Uterus (tissue), 4 donors: ENCODE data around the gene NUP42. TPM values are rescaled to one million over a fixed set of nuclear protein-coding genes. Genes with fewer than 3 reads are reported as not detected.

Source experiments
- DNase-seq, 2 donors: peaks; one replicate each; pipeline ENCODE4 v3.0.0-alpha.2; 2019 to 2020
- H3K27ac ChIP-seq, 2 donors: fragments of 200-600 bp; sonication (generic); 1 replicate in 1 of 2; 2 replicates in 1 of 2; pipeline ENCODE4 v1.5.1; 2016 to 2018
- H3K27me3 ChIP-seq, 2 donors: fragments of 200-600 bp; sonication (generic); one replicate each; pipeline ENCODE4 v1.5.1; 2018 to 2019; ENCODE audit warnings: control low read depth in 1 of 2
- H3K36me3 ChIP-seq, 2 donors: fragments of 200-600 bp; sonication (generic); one replicate each; pipeline ENCODE4 v1.5.1; 2019; ENCODE audit warnings: control low read depth in 1 of 2
- H3K4me1 ChIP-seq, 2 donors: fragments of 200-600 bp; sonication (generic); one replicate each; pipeline ENCODE4 v1.5.1; 2018 to 2019; ENCODE audit warnings: control low read depth in 1 of 2
- H3K4me3 ChIP-seq, 2 donors: fragments of 200-600 bp; sonication (generic); 1 replicate in 1 of 2; 2 replicates in 1 of 2; pipeline ENCODE4 v1.5.1; 2018 to 2019; ENCODE audit warnings: mild to moderate bottlenecking in 1 of 2
- H3K9me3 ChIP-seq, 2 donors: fragments of 200-600 bp; sonication (generic); one replicate each; pipeline ENCODE4 v1.5.1; 2019; ENCODE audit warnings: control low read depth in 1 of 2
- CTCF ChIP-seq, 4 experiments: fragments of 200-600 bp in 2 of 4; fragments of 450-650 bp in 2 of 4; sonication (generic) in 2 of 4; IDR thresholded peaks; one replicate each; pipeline ENCODE4 v1.5.1; 2016 to 2019; ENCODE audit warnings: antibody characterized with exemption in 4 of 4, mild to moderate bottlenecking in 2 of 4, moderate library complexity in 1 of 4
- POLR2A ChIP-seq, 2 donors: fragments of 450-650 bp; IDR thresholded peaks; one replicate each; pipeline ENCODE4 v1.6.1; 2016; ENCODE audit warnings: antibody characterized with exemption in 2 of 2, mild to moderate bottlenecking in 1 of 2, moderate library complexity in 1 of 2
- intact Hi-C: fragments of 100-400 bp; cut with DNase I; formaldehyde crosslinking; loops from one replicate; pipeline ENCODE4 v1.15.1; 2023; ENCODE audit warnings: low total_unique reads
- total RNA-seq, 4 donors: library from RNA; depleted of rRNA in 3 of 4; stranded (reverse); fragments of >200 nt in 3 of 4; gene quantifications; one replicate each; pipeline versions ENCODE4 v1.1.0 to v1.2.4, GENCODE V29; 2014 to 2023
- donor health status: DM: yes; HTN: yes; CAD: no.

Gene NUP42
- total RNA-seq, 4 donors from 2014 or later, result 20.6 to 58.3 (median 36.1) TPM

- Histone ChIP-seq H3K36me3 (no peaks in the 10 kb centered on the region), H3K9me3 (no peaks in the 10 kb centered on the region), H3K4me3 (no peak overlapping the region), H3K27me3 (no peaks in the 10 kb centered on the region), H3K4me1 (no peaks in the 10 kb centered on the region), H3K27ac (no peak overlapping the region)
- no peak for DNase-seq
- intact Hi-C loops, result no loop called here
- no peak for TF ChIP-seq POLR2A (IDR thresholded peaks at IDR 0.05)
- no peak for TF ChIP-seq CTCF (IDR thresholded peaks at IDR 0.05)
Measured at GRCh38 chr7:23158546-23158945, 23.3 kb upstream of the NUP42 start.

GRCh38 chr7:23161482-23161881, 20.4 kb upstream of the NUP42 start:
- no peak for DNase-seq
- Histone ChIP-seq H3K4me3 (no peak overlapping the region), H3K27me3 (no peaks in the 10 kb centered on the region), H3K36me3 (no peaks in the 10 kb centered on the region), H3K4me1 (no peaks in the 10 kb centered on the region), H3K9me3 (no peaks in the 10 kb centered on the region), H3K27ac (no peak overlapping the region)
- intact Hi-C loops, result no loop called here
- TF ChIP-seq CTCF (IDR thresholded peaks at IDR 0.05) (no peak), POLR2A (IDR thresholded peaks at IDR 0.05) (no peak)

GRCh38 chr7:23164846-23165245, 17.0 kb upstream of the NUP42 start:
- no peak overlapping the region for H3K4me3 ChIP-seq
- no peaks in the 10 kb centered on the region for H3K36me3 ChIP-seq
- H3K4me1 ChIP-seq, result no peaks in the 10 kb centered on the region
- H3K9me3 ChIP-seq, result no peaks in the 10 kb centered on the region
- TF ChIP-seq POLR2A (IDR thresholded peaks at IDR 0.05), result no peak
- H3K27me3 ChIP-seq, result no peaks in the 10 kb centered on the region
- H3K27ac ChIP-seq, result no peak overlapping the region
- intact Hi-C loops, result no loop called here
- no peak for DNase-seq

GRCh38 chr7:23165316-23165715, 16.5 kb upstream of the NUP42 start:
- no peaks in the 10 kb centered on the region for H3K36me3 ChIP-seq
- no peaks in the 10 kb centered on the region for H3K4me1 ChIP-seq
- intact Hi-C loops, result no loop called here
- H3K4me3 ChIP-seq, result no peak overlapping the region
- H3K27ac ChIP-seq, result no peak overlapping the region
- TF ChIP-seq POLR2A (IDR thresholded peaks at IDR 0.05) (no peak), CTCF (IDR thresholded peaks at IDR 0.05) (no peak)
- DNase-seq, result no peak
- H3K27me3 ChIP-seq, result no peaks in the 10 kb centered on the region
- no peaks in the 10 kb centered on the region for H3K9me3 ChIP-seq

GRCh38 chr7:23167691-23168090, 14.2 kb upstream of the NUP42 start:
- Histone ChIP-seq H3K36me3 (no peaks in the 10 kb centered on the region), H3K4me3 (no peak overlapping the region), H3K27ac (no peak overlapping the region), H3K9me3 (no peaks in the 10 kb centered on the region), H3K27me3 (no peaks in the 10 kb centered on the region), H3K4me1 (no peaks in the 10 kb centered on the region)
- no peak for DNase-seq
- no peak for TF ChIP-seq POLR2A (IDR thresholded peaks at IDR 0.05)
- TF ChIP-seq CTCF (IDR thresholded peaks at IDR 0.05), result no peak
- intact Hi-C loops, result no loop called here
